ENCODE results near the gene CAPNS2.

Gene CAPNS2

GRCh38 chr16:55566432-55567175, at the start of gene CAPNS2:
CAPNS2 (plus strand) TSS chr16:55566684; CDS start chr16:55566757, 73 bp downstream.
- Mint-ChIP-seq H3K4me1 (no peaks in the 10 kb centered on the region), H3K4me3 (no peak within 1 kb of the TSS), H3K9me3 (no peaks in the 10 kb centered on the region), H3K36me3 (no peaks in the 10 kb centered on the region), H3K27me3 (no peaks in the 10 kb centered on the region), H3K27ac (no peak within 1 kb of the TSS)
- ATAC-seq: no peak

GRCh38 chr16:55521792-55522191, 44.7 kb upstream of the CAPNS2 start:
- H3K4me3 Mint-ChIP-seq: no peak overlapping the region
- no peaks in the 10 kb centered on the region for H3K36me3 Mint-ChIP-seq
- no peaks in the 10 kb centered on the region for H3K4me1 Mint-ChIP-seq
- no peak for ATAC-seq
- H3K27ac Mint-ChIP-seq: no peak overlapping the region
- peaks cover 9% of the 10 kb centered on the region for H3K9me3 Mint-ChIP-seq
- no peaks in the 10 kb centered on the region for H3K27me3 Mint-ChIP-seq

- Mint-ChIP-seq H3K27ac (no peak overlapping the region), H3K27me3 (no peaks in the 10 kb centered on the region), H3K4me3 (no peak overlapping the region), H3K4me1 (no peaks in the 10 kb centered on the region), H3K9me3 (peaks cover 4% of the 10 kb centered on the region), H3K36me3 (no peaks in the 10 kb centered on the region)
- ATAC-seq: no peak
Observed at GRCh38 chr16:55526441-55526840, 40.0 kb upstream of the CAPNS2 start.

DNA sequence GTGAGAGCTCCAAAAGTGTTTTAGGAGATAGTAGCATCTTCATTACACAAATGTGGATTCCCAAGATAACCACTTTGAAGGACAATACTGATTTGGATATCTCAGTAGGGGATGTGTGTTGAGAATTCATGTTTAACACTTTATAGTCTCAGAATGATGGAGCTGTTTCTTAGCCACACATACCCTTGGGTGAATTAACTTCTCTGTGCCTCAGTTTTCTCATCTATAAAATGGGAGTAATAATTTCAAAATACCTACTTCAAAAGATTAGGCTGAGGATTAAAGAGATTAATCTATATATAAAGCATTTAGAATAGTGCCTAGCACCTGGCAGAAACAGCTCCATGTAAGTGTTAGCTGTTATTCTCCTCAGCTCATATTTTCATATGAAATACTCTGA, 38.6 kb upstream of the CAPNS2 start:
- Mint-ChIP-seq H3K4me1 (no peaks in the 10 kb centered on the region), H3K27ac (no peak overlapping the region), H3K9me3 (no peaks in the 10 kb centered on the region), H3K36me3 (no peaks in the 10 kb centered on the region), H3K4me3 (no peak overlapping the region), H3K27me3 (no peaks in the 10 kb centered on the region)
- no peak for ATAC-seq

DNA sequence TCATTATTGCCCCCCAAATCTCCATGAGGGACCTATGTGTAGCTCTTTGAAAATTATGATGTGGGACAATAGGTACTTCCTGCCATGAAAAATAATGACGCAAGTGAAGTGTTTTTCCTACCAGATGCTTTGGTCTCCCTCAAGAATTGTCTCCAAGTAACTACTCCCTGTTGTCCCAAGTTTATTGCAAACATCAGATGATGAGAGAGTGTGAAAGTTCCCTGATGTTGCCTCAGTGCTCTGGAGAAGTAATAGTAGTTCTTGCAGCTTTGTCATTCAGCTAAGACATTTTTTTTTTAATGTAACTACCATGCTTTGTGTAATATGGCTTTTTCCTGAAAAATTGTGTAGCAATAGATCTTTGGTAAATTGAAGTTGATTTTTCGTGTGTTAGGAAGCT, 37.5 kb upstream of the CAPNS2 start:
- no peaks in the 10 kb centered on the region for H3K36me3 Mint-ChIP-seq
- H3K27me3 Mint-ChIP-seq: no peaks in the 10 kb centered on the region
- H3K27ac Mint-ChIP-seq: no peak overlapping the region
- H3K4me3 Mint-ChIP-seq: no peak overlapping the region
- ATAC-seq: no peak
- H3K9me3 Mint-ChIP-seq: no peaks in the 10 kb centered on the region
- H3K4me1 Mint-ChIP-seq: no peaks in the 10 kb centered on the region

DNA sequence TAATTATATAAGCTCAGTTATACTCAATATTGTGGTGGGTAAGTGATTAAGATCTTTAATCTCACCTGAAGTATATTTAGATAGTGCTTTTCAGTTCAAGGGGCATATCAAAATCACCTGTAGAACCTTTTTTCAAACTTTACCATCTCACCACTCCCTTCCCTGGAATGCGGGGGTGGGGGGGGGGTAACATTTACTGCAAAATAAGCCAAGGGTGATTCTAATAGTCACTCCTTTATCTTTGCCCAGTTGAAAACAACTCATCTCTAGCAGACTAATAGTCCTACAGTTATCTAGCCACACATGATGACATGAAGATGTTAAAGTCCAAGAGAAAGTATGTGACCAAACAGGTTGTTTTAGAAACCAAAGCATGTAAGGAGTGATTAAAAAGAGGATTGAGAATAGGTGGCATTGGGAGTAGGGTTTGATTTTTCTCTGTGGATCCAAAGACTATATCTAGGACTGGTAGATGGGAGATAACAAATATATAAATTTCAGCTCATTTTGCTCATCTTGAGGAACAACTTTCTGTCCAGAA, 36.1 kb upstream of the CAPNS2 start:
- H3K4me3 Mint-ChIP-seq: no peak overlapping the region
- no peak overlapping the region for H3K27ac Mint-ChIP-seq
- H3K9me3 Mint-ChIP-seq: no peaks in the 10 kb centered on the region
- ATAC-seq: no peak
- H3K4me1 Mint-ChIP-seq: no peaks in the 10 kb centered on the region
- H3K27me3 Mint-ChIP-seq: no peaks in the 10 kb centered on the region
- no peaks in the 10 kb centered on the region for H3K36me3 Mint-ChIP-seq

GRCh38 chr16:55532227-55532626, 34.3 kb upstream of the CAPNS2 start:
- no peak overlapping the region for H3K27ac Mint-ChIP-seq
- no peaks in the 10 kb centered on the region for H3K36me3 Mint-ChIP-seq
- no peak for ATAC-seq
- H3K9me3 Mint-ChIP-seq: no peaks in the 10 kb centered on the region
- no peaks in the 10 kb centered on the region for H3K4me1 Mint-ChIP-seq
- no peak overlapping the region for H3K4me3 Mint-ChIP-seq
- H3K27me3 Mint-ChIP-seq: no peaks in the 10 kb centered on the region

- ATAC-seq: no peak
- Mint-ChIP-seq H3K27ac (no peak overlapping the region), H3K9me3 (no peaks in the 10 kb centered on the region), H3K36me3 (no peaks in the 10 kb centered on the region), H3K4me3 (no peak overlapping the region), H3K27me3 (no peaks in the 10 kb centered on the region), H3K4me1 (no peaks in the 10 kb centered on the region)
Observed at GRCh38 chr16:55534756-55535155, 31.7 kb upstream of the CAPNS2 start.

- H3K27me3 Mint-ChIP-seq: no peaks in the 10 kb centered on the region
- no peak overlapping the region for H3K27ac Mint-ChIP-seq
- H3K4me1 Mint-ChIP-seq: no peaks in the 10 kb centered on the region
- H3K36me3 Mint-ChIP-seq: no peaks in the 10 kb centered on the region
- no peak for ATAC-seq
- no peak overlapping the region for H3K4me3 Mint-ChIP-seq
- no peaks in the 10 kb centered on the region for H3K9me3 Mint-ChIP-seq
Observed at GRCh38 chr16:55539049-55539448, 27.4 kb upstream of the CAPNS2 start.

DNA sequence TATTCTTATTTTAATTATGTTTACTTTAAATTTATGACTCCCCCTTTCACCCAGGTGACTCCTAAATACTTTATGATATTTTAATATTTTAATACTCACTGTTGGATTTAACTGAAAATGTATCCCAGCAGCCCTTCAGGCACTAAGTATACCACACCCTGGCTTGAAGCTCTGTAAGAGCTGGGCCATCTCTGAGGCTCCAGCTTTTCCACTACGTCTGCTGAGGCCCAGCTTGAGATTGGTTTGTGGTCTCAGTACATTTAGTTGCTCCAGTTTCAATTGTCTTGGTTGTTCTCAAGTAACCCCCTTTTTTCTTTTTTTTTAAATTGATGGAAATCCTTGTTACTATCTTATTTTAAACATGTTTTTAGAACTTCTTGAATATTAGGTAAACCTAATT, 27.0 kb upstream of the CAPNS2 start:
- H3K4me3 Mint-ChIP-seq: no peak overlapping the region
- no peaks in the 10 kb centered on the region for H3K9me3 Mint-ChIP-seq
- H3K36me3 Mint-ChIP-seq: no peaks in the 10 kb centered on the region
- ATAC-seq: no peak
- H3K27ac Mint-ChIP-seq: no peak overlapping the region
- no peaks in the 10 kb centered on the region for H3K27me3 Mint-ChIP-seq
- H3K4me1 Mint-ChIP-seq: no peaks in the 10 kb centered on the region

DNA sequence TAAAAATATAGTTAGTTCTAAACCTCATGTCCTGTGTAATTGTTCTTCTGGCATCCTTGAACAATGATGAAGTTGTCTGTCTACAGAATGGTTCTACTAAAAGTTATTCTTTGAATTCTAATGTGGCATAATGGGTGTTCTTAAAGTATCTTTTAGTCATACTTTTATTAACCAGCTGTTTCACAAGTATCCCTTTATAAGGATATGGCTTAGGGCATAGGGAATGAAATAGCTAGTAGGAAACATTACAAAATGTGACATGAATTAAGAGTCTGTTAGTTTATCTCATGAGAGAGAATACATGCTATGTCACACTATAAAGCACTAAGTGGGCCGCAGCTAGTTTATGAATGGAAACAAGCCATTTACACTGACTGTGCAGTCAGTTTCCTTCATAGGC, 26.3 kb upstream of the CAPNS2 start:
- H3K9me3 Mint-ChIP-seq: no peaks in the 10 kb centered on the region
- no peaks in the 10 kb centered on the region for H3K4me1 Mint-ChIP-seq
- H3K4me3 Mint-ChIP-seq: no peak overlapping the region
- H3K27me3 Mint-ChIP-seq: no peaks in the 10 kb centered on the region
- H3K27ac Mint-ChIP-seq: no peak overlapping the region
- no peaks in the 10 kb centered on the region for H3K36me3 Mint-ChIP-seq
- ATAC-seq: no peak

DNA sequence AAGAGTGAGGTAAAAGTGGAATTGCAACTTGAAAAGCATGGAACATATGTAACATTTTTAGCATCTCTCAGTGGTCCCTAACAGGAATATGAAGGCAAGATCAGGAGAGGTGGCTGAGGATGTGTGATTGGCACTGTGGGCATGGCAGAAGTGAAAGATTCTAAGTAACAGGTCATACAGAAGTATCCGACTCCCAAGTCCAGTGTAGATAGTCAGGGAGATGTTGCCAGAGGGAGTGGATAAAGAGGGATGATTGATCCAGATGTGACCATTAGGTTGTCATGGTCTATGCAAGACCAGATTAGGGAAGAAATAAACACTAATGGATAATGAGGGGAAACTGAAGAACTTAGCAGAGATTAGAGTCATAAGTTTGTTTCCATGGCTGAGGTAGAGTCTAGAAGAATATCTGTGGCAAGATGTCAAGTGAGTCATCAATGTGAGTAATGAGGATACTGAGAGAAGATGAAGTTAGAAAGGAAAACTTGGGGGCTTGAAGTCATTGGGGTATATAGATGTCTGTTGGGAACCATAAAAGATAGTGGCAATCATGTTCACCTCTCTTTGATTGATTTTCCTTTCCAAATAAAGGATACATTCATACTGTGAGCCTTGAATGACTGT, 23.9 kb upstream of the CAPNS2 start:
- Mint-ChIP-seq H3K4me1 (no peaks in the 10 kb centered on the region), H3K27me3 (no peaks in the 10 kb centered on the region), H3K36me3 (no peaks in the 10 kb centered on the region), H3K4me3 (no peak overlapping the region), H3K27ac (no peak overlapping the region), H3K9me3 (no peaks in the 10 kb centered on the region)
- ATAC-seq: peak; percentile 57

GRCh38 chr16:55543472-55543871, 23.0 kb upstream of the CAPNS2 start:
- Mint-ChIP-seq H3K36me3 (no peaks in the 10 kb centered on the region), H3K27ac (no peak overlapping the region), H3K4me3 (no peak overlapping the region), H3K4me1 (no peaks in the 10 kb centered on the region), H3K27me3 (no peaks in the 10 kb centered on the region), H3K9me3 (no peaks in the 10 kb centered on the region)
- ATAC-seq: no peak

- Mint-ChIP-seq H3K4me3 (no peak overlapping the region), H3K27ac (no peak overlapping the region), H3K4me1 (no peaks in the 10 kb centered on the region), H3K36me3 (no peaks in the 10 kb centered on the region), H3K9me3 (peaks cover 2% of the 10 kb centered on the region), H3K27me3 (peaks cover 9% of the 10 kb centered on the region)
- ATAC-seq: no peak
Observed at GRCh38 chr16:55552621-55553020, 13.9 kb upstream of the CAPNS2 start.

GRCh38 chr16:55555436-55555835, 11.0 kb upstream of the CAPNS2 start:
- H3K27me3 Mint-ChIP-seq: peaks cover 13% of the 10 kb centered on the region
- no peak overlapping the region for H3K27ac Mint-ChIP-seq
- no peaks in the 10 kb centered on the region for H3K4me1 Mint-ChIP-seq
- no peak for ATAC-seq
- H3K9me3 Mint-ChIP-seq: peaks cover 2% of the 10 kb centered on the region
- no peak overlapping the region for H3K4me3 Mint-ChIP-seq
- no peaks in the 10 kb centered on the region for H3K36me3 Mint-ChIP-seq

DNA sequence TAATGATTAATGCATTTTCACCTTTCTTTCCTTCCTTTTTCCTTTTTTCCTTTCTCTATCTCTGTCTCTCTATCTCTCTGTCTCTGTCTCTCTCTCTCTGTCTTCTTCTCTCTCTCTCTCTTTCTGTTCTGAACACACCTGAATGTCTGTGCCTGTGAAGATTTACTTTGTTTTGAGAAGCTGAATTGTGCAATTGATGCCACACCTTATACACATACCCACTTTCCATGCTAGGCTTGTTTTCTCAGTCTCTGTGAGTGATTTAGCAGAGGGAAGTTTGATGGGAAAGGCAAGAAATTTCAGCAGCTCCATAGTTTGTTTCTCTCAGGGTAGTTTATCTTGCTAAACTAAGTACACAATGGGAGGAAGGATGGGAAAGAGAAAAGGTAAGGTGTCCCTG, 9.3 kb upstream of the CAPNS2 start:
- Mint-ChIP-seq H3K4me1 (no peaks in the 10 kb centered on the region), H3K27ac (no peak overlapping the region), H3K4me3 (no peak overlapping the region), H3K9me3 (peaks cover 2% of the 10 kb centered on the region), H3K27me3 (peaks cover 13% of the 10 kb centered on the region), H3K36me3 (no peaks in the 10 kb centered on the region)
- ATAC-seq: no peak
